ENCODE measurements around the gene FOLR1.

GRCh38 chr11:72239849-72240460 lies 48.0 kb downstream of the FOLR1 start:
- TF ChIP-seq CTCF (IDR thresholded peaks at IDR 0.05; ENCODE audit: borderline replicate concordance, extremely low read depth, low read length, poor library complexity, severe bottlenecking) (no peak), EZH2 (IDR thresholded peaks at IDR 0.05; ENCODE audit: borderline replicate concordance, low read depth, low read length, severe bottlenecking) (no peak)

Measured in DND-41 (cell line).